Thyroid gland (tissue), 4 donors: ENCODE results near the gene BRIP1.

Source experiments
- CTCF ChIP-seq, 6 experiments: fragments of 200-600 bp in 3 of 6; fragments of 450-650 bp in 3 of 6; sonication (generic) in 3 of 6; IDR thresholded peaks; one replicate each; pipeline ENCODE4 v1.5.1; 2016 to 2019; ENCODE audit warnings: antibody characterized with exemption in 6 of 6, mild to moderate bottlenecking in 2 of 6, inconsistent platforms in 1 of 6, moderate library complexity in 1 of 6
- POLR2A ChIP-seq, 2 donors: fragments of 450-650 bp; IDR thresholded peaks; one replicate each; pipeline ENCODE4 v1.6.1; 2017; ENCODE audit warnings: antibody characterized with exemption in 2 of 2, mild to moderate bottlenecking in 2 of 2, moderate library complexity in 1 of 2

GRCh38 chr17:61852857-61853256, 10.5 kb downstream of the BRIP1 start:
- TF ChIP-seq CTCF (IDR thresholded peaks at IDR 0.05) (no peak), POLR2A (IDR thresholded peaks at IDR 0.05) (no peak)
